Activated CD4-positive, alpha-beta T cell treated with anti-CD3 and anti-CD28 coated beads, Interleukin-2, Interleukin-6, amounts not matched to agents 100 ng/mL and 50 ng/mL, durations not matched to agents 16 hours and 8 hours (primary cell): ENCODE data around the gene IGFBPL1.
"Not testable (repeated sequence)": the region's sequence is repeated elsewhere in the genome, so short reads cannot be mapped to it uniquely, and the experiment has no call there.

Experiments used
- DNase-seq: peaks from one replicate; pipeline ENCODE4 v3.0.0-alpha.2; 2020

IGFBPL1 gene

GRCh38 chr9:38423973-38424843, at the start of gene IGFBPL1:
Gene IGFBPL1, minus strand, starts transcription at chr9:38424454. Its CDS starts 30 bp downstream, at chr9:38424424.
- DNase-seq = peak; percentile 17

- not testable (repeated sequence) for DNase-seq
These were observed 48.5 kb upstream of the IGFBPL1 start for GRCh38 chr9:38472583-38473249.

GRCh38 chr9:38467404-38467803, 43.1 kb upstream of the IGFBPL1 start:
- DNase-seq = no peak

- DNase-seq = no peak
These were observed 29.6 kb upstream of the IGFBPL1 start for GRCh38 chr9:38453835-38454234.

- DNase-seq = no peak
These were observed 26.9 kb upstream of the IGFBPL1 start for GRCh38 chr9:38451162-38451561.

GRCh38 chr9:38447703-38448102, 23.4 kb upstream of the IGFBPL1 start:
- no peak for DNase-seq

GRCh38 chr9:38445154-38446043, 21.1 kb upstream of the IGFBPL1 start:
- no peak for DNase-seq

GRCh38 chr9:38443597-38443996, 19.3 kb upstream of the IGFBPL1 start:
- DNase-seq = no peak

GRCh38 chr9:38443181-38443580, 18.9 kb upstream of the IGFBPL1 start:
- no peak for DNase-seq

GRCh38 chr9:38442473-38443096, 18.3 kb upstream of the IGFBPL1 start:
- no peak for DNase-seq

- no peak for DNase-seq
These were observed 17.3 kb upstream of the IGFBPL1 start for GRCh38 chr9:38441347-38442085.

GRCh38 chr9:38440516-38440915, 16.3 kb upstream of the IGFBPL1 start:
- no peak for DNase-seq

GRCh38 chr9:38439916-38440301, 15.7 kb upstream of the IGFBPL1 start:
- no peak for DNase-seq

GRCh38 chr9:38439291-38439915, 15.1 kb upstream of the IGFBPL1 start:
- DNase-seq = no peak

GRCh38 chr9:38437193-38437823, 13.1 kb upstream of the IGFBPL1 start:
- no peak for DNase-seq

GRCh38 chr9:38436708-38437107, 12.5 kb upstream of the IGFBPL1 start:
- DNase-seq = no peak

GRCh38 chr9:38435521-38435920, 11.3 kb upstream of the IGFBPL1 start:
- DNase-seq = no peak

GRCh38 chr9:38434853-38435252, 10.6 kb upstream of the IGFBPL1 start:
- no peak for DNase-seq

- DNase-seq = no peak
These were observed 10.1 kb upstream of the IGFBPL1 start for GRCh38 chr9:38434365-38434764.

- peak; percentile 31 for DNase-seq
These were observed 8.8 kb upstream of the IGFBPL1 start for GRCh38 chr9:38432922-38433510.

GRCh38 chr9:38431116-38431515, 6.9 kb upstream of the IGFBPL1 start:
- no peak for DNase-seq
